H1 (cell line): ENCODE data around the gene ATG16L1. TPM values are rescaled to one million over a fixed set of nuclear protein-coding genes. Genes with fewer than 3 reads are reported as not detected.

Source experiments
- RFX5 ChIP-seq: IDR thresholded peaks from 2 replicates; pipeline ENCODE4 v1.6.1; 2011; ENCODE audit warnings: low read depth, low read length, improper control_type of control experiment, borderline replicate concordance
- polyA plus RNA-seq, 7 experiments: library from polyadenylated mRNA; depleted of rRNA in 3 of 7; stranded (reverse) in 5 of 7; unstranded in 2 of 7; fragments of >200 nt in 5 of 7; fragments of 200-250 nt in 2 of 7; gene quantifications; 1 replicate in 5 of 7; 2 replicates in 1 of 7; 4 replicates in 1 of 7; pipeline versions ENCODE4 v1.2.1 to v1.2.3, GENCODE V29; 2011 to 2013; ENCODE audit warnings: missing spikeins in 2 of 7, mixed read lengths in 2 of 7
- total RNA-seq: library from RNA; stranded (reverse); fragmentation: NEBNext Ultra II Directional; extraction: Animal tissue kit (Norgen Biotek cat#: 25700); gene quantifications from 2 replicates; pipeline ENCODE4 v1.2.1, GENCODE V29; 2021

The ATG16L1 gene
- total and polyA plus RNA-seq, 2 of the 8 experiments (the other 6 are each of a cell fraction or from before 2014, with no cell fraction given) = 18.3 to 31.0 TPM

GRCh38 chr2:233270951-233271350 is 19.5 kb downstream of the ATG16L1 start (continued):
- no peak for TF ChIP-seq RFX5
